Esophagus mucosa (tissue), 1 donor: Measurements from ENCODE around the gene KNSTRN. TPM values are rescaled to one million over a fixed set of nuclear protein-coding genes. Genes with fewer than 3 reads are reported as not detected.

Experiments
- ATAC-seq: fragments of 200-7000 bp; cut with Tn5 transposase; one replicate; pipeline ENCODE4 v1.9.1; 2020
- total RNA-seq: library from RNA; stranded (reverse); gene quantifications from one replicate; pipeline ENCODE4 v1.2.4, GENCODE V29; 2023
- donor health status: DM: yes; HTN: yes; CAD: no.

The KNSTRN gene
- total RNA-seq, 1 donor from 2014 or later: 13.8 TPM

DNA sequence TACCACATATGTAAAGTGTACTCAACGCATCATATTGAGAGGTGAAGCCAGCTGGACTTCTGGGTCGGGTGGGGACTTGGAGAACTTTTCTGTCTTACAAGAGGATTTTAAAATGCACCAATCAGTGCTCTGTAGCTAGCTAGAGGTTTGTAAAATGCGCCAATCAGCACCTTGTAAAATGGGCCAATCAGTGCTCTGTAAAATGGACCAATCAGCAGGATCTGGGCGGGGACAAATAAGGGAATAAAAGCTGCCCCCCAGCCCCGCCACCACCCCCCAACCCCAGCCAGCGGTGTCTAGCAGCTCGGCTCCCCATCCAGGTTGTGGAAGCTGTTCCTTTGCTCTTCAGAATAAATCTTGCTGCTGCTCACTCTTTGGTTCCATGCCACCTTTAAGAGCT lies 16.8 kb downstream of the KNSTRN start:
- ATAC-seq: no peak

DNA sequence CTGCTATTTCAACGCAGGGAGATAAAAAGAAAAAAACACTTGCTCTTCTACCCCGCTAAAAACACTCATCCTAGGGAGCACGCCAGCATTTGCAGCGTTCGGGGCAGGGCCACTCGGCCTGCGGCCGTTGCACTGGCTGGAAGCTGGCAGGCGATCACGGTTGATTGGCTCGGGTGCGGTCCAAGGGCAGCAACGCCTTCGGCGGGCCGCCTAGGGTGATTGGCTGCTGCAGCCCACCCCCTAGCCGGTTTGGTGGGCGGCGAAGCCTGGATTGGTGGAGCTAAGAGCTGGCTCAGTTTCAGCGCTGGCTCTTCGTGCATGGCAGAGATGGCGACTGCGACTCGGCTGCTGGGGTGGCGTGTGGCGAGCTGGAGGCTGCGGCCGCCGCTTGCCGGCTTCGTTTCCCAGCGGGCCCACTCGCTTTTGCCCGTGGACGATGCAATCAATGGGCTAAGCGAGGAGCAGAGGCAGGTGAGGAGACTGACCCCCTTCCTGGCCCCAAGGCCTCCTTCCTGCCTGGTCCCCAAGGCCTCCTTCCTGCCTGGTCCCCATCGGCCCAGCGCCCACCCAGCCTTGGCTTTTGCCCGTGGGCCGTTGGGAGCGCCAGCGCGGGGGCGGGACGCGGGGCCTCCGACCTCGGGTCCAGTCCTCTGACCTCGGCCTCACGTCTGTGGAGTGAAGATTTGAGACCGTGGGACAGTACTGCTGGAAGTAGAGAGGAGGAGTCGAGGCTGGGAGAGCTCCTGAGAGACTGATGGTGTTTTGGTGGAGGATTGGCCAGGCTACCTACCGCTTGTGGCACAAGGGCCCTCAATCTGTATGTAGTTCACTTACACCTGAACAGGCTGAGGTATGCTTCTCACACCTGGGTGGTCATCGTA lies 23.2 kb downstream of the KNSTRN start, which contains the start of gene IVD:
IVD (plus strand) TSS at position 295 of the 881 bp plus-strand sequence; CDS start at position 328, 33 bp downstream.
- ATAC-seq: peak; percentile 96

DNA sequence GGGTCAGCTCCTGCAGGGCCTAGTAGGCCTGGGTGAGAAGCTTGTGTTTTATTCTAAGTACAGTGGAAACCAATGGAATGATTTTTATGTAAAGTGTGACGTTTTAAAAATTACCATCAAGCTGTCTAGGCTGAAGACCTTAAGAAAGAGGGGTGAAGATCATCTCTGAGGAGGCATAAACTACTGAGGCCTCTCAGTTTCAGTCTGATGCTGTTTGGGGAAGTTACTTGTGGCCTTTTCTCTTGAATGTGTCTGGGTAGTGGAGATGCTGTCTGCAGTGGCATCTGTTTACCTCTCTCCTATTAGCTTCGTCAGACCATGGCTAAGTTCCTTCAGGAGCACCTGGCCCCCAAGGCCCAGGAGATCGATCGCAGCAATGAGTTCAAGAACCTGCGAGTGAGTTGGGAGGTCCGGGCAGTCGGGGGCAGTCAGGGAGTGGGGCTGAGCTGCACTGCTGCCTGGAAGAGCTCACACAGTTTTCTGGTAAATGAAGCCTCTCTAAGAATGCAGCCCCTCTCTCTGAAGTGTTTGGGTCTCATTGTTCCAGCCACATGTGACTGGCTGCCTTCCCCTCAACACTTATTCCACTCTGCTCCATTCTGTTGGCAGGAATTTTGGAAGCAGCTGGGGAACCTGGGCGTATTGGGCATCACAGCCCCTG lies 24.9 kb downstream of the KNSTRN start:
- ATAC-seq: no peak

DNA sequence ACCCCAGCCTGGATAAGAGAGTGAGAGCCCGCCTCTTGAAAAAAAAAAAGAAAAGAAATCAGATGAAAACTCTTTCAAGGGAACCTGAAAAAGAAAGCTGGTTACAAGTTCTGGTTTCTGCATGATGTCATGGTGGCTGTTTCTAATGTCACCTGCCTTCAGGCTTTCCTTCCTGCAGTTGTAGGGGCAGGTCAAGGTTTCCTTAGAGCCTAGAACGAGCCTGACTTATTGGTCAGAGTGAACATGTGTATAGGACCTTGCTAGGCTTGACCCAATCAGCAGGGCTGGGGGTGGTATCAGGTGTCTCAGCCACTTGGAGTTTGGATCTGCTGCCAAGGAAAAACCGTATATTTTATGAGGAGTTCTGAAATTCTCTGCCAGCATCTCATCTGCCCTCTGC lies 26.8 kb downstream of the KNSTRN start:
- no peak for ATAC-seq

- no peak for ATAC-seq
Observed at GRCh38 chr15:40410476-40410875, 28.0 kb downstream of the KNSTRN start.

GRCh38 chr15:40412095-40412759 lies 29.7 kb downstream of the KNSTRN start:
- ATAC-seq: no peak

DNA sequence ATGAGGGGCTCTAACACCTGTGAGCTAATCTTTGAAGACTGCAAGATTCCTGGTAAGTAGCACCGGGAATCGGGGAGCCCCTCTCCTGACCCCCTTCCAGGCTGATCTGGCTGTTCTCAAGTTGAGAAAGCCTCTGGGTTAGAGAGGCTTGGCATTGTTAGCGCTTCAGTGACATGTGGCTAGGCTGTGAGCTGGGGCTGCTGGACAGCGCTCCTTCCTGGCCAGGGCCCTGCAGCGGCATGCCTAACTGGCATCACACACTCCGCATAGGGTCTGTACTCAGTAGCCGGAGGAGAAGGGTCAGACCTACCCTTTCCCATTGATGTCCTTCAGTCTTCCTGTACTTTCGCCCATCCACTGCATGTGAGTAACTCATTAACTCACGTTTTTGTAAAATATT lies 30.5 kb downstream of the KNSTRN start:
- no peak for ATAC-seq

DNA sequence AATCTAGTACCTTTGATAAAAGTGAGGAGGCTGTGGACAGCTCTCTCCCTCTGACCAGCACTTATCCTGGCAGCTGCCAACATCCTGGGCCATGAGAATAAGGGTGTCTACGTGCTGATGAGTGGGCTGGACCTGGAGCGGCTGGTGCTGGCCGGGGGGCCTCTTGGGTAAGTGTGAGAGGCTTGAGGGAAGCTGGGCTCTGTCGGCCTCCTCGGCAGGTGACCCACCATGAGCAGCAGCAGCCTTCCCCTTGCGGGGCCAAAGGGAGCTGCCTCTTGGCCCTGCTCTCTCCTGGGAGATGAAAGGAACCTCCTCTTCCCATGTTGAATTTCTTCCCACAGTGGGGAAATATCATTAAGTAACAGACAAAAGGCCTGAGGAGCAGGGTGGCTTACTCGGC lies 32.3 kb downstream of the KNSTRN start:
- ATAC-seq: no peak

GRCh38 chr15:40415226-40415625 lies 32.7 kb downstream of the KNSTRN start:
- no peak for ATAC-seq

DNA sequence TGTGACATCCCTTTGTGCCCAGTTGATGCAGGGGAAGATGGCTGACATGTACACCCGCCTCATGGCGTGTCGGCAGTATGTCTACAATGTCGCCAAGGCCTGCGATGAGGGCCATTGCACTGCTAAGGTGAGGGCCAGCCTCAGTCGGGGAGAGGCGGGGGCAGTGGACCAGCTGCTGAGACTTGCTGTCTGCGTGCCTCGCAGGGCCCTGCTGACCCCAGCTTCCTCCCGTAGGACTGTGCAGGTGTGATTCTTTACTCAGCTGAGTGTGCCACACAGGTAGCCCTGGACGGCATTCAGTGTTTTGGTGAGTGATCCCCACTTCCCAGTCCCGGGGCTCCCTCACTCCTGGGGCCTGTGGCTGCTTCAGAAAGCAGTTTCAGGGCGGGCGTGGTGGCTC lies 33.5 kb downstream of the KNSTRN start:
- ATAC-seq: no peak

DNA sequence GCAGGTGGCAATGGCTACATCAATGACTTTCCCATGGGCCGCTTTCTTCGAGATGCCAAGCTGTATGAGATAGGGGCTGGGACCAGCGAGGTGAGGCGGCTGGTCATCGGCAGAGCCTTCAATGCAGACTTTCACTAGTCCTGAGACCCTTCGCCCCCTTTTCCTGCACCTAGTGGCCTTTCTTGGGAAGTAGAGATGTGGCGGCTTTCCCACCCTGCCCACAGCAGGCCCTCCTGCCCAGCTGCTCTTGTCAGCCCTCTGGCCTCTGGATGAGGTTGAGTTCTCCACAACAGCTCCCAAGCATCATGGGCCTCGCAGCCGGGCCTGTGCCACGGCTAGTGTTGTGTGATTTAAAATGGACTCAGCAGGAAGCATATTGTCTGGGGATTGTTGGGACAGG lies 35.6 kb downstream of the KNSTRN start:
- no peak for ATAC-seq

- peak; percentile 21 for ATAC-seq
Observed at GRCh38 chr15:40420071-40420713, 37.7 kb downstream of the KNSTRN start.

GRCh38 chr15:40420793-40421192 lies 38.3 kb downstream of the KNSTRN start:
- ATAC-seq: peak; percentile 59

DNA sequence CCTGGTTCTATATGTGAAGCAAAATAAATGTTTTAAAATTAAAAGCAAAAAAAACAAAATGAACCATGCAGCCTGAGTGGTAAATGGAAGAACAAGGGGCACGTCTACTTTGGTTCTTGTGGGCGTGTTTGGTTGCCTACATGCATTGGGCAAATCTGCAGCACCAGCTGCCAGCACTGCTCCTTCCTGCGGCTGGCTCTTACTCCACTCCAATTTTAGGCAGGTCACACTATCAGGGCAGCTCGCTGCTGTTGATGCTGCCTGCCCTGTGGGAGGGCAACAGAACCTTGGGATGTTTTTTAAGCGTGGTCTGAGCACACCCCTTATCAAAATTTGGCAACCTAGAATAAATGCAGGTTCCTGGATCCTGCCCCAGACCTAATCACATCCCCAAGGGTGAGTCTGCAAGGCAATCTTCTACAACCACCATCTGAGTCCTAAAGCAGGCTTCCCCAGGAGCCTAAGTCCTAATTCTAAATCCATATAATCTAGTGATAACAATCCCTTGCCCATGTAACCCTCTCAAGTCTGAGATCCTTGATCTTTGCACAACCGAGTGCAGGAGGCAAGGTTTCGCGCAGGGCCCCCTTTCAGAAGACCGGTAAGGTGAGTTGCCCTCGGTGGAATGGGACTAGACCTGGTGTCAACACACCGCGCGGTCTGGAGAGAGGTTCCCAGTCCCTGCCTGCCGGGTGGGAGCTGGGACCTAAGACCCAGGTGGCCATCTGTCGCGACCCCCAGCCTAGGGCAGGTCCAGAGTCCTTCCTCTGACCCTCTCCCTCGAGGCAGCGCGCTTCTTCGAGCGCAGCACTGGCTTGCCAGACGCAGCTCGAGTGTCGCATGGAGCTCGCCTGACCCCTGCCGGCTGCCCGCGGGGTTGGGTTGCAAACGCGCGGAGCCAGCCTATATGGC lies 39.0 kb downstream of the KNSTRN start:
- peak; percentile 88 for ATAC-seq

DNA sequence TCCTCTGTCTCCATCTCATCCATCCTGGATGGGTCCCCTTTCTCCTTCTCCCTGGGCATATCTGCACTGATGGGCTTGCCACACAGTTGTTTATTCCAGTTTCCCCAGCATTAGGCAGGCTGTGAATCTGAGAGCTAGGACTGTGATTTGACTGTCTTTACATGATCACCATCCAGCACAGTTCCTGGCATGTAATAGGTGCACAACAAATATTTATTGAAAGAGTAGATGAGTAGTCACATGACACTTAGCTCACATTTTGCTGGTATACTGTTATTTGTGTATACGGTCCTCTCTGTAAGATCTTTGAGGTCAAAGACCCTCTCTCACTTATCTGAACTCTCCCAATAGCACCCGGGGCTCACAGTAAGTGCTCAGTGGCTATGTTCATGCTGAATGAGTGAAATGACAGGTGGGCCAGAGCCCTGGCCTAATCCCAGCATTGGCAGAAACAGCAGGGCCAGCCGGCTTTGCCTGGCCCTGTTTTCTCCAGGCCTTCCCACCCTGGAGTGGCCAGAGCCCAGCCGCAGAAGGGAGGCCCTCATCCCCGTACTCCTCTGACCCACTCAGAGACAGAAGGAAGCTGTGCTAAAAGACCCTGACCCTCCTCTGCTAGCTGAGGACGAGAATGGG lies 42.1 kb downstream of the KNSTRN start:
- no peak for ATAC-seq

DNA sequence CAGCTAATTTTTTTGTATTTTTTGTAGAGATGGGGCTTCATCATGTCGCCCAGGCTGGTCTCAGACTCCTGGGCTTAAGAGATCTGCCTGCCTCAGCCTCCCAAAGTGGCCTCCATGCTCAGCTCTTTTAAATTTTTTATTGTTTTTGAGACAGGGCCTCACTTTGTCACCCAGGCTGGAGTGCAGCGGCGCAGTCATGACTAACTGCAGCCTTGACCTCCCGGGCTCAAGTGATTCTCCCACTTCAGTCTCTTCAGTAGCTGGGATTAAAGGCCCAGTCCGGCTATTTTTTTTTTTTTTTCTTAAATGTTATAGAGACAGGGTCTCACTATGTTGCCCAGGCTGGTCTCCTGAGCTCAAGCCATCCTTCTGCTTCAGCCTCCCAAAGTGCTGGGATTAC lies 43.2 kb downstream of the KNSTRN start:
- ATAC-seq: no peak

DNA sequence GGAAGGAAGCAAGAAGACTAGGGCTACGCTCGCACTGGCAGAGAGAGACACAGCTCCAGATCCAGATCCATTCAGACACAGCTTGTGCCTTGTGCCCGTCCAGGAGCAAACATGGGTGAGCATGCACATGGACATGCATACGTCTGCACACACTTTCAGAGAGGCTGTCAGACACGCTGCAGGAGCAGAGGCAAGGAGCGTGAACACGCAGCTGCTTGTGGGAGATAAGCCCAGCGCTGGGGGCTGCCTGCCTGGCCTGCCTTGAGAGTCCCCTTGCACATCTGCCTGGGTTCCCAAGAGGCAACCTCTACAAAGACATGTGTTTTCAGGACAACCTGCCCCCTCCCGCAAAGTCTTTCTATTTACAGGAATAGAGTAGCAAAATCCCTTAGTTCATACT lies 44.7 kb downstream of the KNSTRN start:
- no peak for ATAC-seq

DNA sequence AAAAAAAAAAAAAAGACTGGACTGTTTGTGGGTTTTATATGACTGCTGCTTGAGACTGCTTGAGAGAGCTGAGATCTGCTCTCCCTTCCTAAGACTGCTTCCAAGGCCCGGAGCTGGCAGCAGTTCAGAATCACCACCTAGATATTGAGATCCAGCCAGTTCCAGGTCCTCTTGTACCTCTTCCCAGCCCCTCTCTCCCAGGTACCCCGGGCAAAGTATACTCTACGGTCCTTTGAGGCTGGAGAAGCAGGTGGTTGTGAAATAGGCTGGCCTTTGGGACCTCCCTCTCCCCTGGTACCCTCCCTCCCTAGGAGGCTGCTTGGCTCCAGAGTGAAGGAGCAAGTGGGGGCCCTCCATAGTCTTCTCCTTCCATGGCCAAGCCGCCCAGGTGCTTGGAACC lies 45.7 kb downstream of the KNSTRN start:
- no peak for ATAC-seq

- no peak for ATAC-seq
Observed at GRCh38 chr15:40429068-40429710, 46.7 kb downstream of the KNSTRN start.

GRCh38 chr15:40430271-40430805 lies 47.8 kb downstream of the KNSTRN start:
- ATAC-seq: peak; percentile 78
